GM21515 (cell line): ENCODE data around the gene ITGA2.

Source experiments
- ATAC-seq: cut with Tn5 transposase; IDR thresholded peaks from one replicate; pipeline ENCODE4 v1.9.1; 2021; ENCODE audit not compliant: unreplicated experiment

ITGA2 gene

GRCh38 chr5:53017383-53017782 is 28.2 kb downstream of the ITGA2 start:
- no peak for ATAC-seq

GRCh38 chr5:53017794-53018391 is 28.7 kb downstream of the ITGA2 start:
- ATAC-seq, result no peak

GRCh38 chr5:53019320-53019719 is 30.2 kb downstream of the ITGA2 start:
- ATAC-seq, result no peak

- no peak for ATAC-seq
Measured at GRCh38 chr5:53022930-53023511, 33.9 kb downstream of the ITGA2 start.

- ATAC-seq, result peak; percentile 87
Measured at GRCh38 chr5:53023969-53024368, 34.8 kb downstream of the ITGA2 start.

- ATAC-seq, result no peak
Measured at GRCh38 chr5:53024535-53024934, 35.4 kb downstream of the ITGA2 start.

- no peak for ATAC-seq
Measured at GRCh38 chr5:53025487-53025886, 36.3 kb downstream of the ITGA2 start.

- no peak for ATAC-seq
Measured at GRCh38 chr5:53027913-53028312, 38.8 kb downstream of the ITGA2 start.

- no peak for ATAC-seq
Measured at GRCh38 chr5:53029608-53030007, 40.5 kb downstream of the ITGA2 start.

- ATAC-seq, result no peak
Measured at GRCh38 chr5:53030893-53031292, 41.7 kb downstream of the ITGA2 start.

- no peak for ATAC-seq
Measured at GRCh38 chr5:53031695-53032096, 42.5 kb downstream of the ITGA2 start.

- ATAC-seq, result no peak
Measured at GRCh38 chr5:53032188-53032587, 43.0 kb downstream of the ITGA2 start.

GRCh38 chr5:53034832-53035231 is 45.7 kb downstream of the ITGA2 start:
- ATAC-seq, result no peak

- ATAC-seq, result no peak
Measured at GRCh38 chr5:53035868-53036381, 46.8 kb downstream of the ITGA2 start.

GRCh38 chr5:53037141-53037859 is 48.1 kb downstream of the ITGA2 start:
- no peak for ATAC-seq

- no peak for ATAC-seq
Measured at GRCh38 chr5:53038196-53038847, 49.2 kb downstream of the ITGA2 start.

GRCh38 chr5:53039855-53040254 is 50.7 kb downstream of the ITGA2 start:
- no peak for ATAC-seq

- peak; percentile 97 for ATAC-seq
Measured at GRCh38 chr5:53041071-53041692, 52.0 kb downstream of the ITGA2 start.

- no peak for ATAC-seq
Measured at GRCh38 chr5:53041740-53042139, 52.6 kb downstream of the ITGA2 start.

GRCh38 chr5:53045263-53045662 is 56.1 kb downstream of the ITGA2 start:
- ATAC-seq, result no peak

GRCh38 chr5:53048248-53048647 is 59.1 kb downstream of the ITGA2 start:
- ATAC-seq, result no peak
